ENCODE measurements around the gene AVPI1.
"Not testable (repeated sequence)": the region's sequence is repeated elsewhere in the genome, so short reads cannot be mapped to it uniquely, and the experiment has no call there.

Gene AVPI1

DNA sequence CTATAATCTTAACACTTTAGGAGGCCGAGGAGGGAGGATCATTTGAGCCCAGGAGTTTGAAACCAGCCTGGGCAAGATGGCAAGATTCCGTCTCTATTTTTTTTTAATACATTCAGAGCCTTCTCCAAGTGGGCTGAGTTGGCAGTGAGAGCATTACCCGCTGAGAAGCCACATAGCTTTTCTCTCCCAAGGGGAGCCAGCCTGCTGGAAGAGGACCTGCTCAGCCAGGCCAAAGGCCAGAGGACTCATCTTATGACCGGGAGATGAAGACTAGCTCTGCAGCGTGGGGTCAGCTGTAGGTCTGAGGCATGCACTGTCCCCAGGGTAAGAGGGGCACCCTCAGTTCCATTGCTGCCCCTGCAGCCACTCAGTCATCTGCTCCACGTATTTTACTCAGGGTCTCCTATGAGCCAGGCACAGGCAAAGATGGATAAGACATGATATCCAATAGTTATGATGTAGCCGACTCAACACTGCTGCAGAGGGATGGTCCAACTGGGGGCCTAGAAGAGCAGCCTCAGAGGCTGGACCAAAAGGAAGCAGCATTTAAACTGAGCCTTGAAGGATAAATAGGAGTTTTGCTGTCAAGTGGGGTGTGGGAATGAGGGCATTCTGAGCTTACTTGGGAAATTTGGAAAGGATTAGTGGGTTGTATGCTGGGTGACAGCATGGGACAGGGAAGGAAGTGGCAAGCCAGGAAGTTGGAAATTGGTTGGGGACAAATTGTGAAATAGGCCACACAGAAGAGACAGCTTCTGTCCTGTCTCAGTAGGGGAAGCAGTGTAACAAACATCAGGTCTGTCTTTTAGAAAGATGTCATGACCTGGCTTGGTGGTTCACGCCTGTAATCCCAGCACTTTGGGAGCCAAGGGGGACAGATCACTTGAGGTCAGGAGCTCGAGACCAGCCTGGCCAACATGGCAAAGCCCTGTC lies 24.9 kb upstream of the AVPI1 start:
- no peak for DNase-seq (ENCODE audit: low read depth in 2 of 2)

DNA sequence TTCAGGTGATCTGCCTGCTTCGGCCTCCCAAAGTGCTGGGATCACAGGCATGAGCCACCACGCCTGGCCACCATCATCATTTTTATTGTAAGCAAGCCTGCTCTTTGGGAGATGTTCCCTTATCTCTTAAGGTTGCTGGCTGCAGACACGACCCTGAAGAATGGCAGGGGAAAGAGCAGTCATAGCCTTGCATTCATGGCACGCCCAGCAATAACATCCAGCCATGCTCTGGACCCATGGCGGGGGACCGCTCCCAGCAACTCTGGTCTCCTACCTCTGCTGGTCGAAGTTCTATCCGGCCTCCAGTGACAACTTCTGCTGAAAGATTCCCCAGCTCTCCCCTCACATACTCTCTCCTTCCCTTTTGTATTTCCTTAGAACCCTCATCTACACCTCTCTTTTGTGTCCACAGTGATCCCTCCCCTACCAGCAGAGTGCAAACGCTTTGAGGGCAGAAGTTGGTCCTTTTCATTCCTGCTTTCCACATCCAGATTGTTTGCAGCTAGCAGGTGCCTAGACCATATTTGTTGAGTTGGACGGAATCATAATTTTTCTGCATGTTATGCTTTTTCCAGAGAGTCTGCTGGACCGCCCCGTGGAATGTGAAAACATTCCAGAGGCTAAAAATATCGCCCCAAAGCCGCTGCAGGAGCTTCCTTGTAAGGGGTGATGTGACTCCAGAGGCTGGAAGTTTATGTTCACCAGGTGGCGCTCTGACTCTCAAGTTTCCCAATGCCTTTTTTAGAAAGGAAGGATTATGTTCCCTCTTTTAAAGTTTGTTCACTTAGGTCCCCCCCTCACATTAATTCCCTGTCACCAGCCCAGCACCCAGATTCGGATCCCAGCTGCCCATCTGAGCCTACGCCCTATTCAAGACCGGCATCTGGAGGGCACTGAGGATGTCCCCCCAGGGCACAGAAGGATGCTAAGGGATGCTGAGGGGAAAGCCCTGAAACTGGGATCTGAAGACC lies 22.2 kb upstream of the AVPI1 start:
- DNase-seq (ENCODE audit: low read depth in 2 of 2): no peak

DNA sequence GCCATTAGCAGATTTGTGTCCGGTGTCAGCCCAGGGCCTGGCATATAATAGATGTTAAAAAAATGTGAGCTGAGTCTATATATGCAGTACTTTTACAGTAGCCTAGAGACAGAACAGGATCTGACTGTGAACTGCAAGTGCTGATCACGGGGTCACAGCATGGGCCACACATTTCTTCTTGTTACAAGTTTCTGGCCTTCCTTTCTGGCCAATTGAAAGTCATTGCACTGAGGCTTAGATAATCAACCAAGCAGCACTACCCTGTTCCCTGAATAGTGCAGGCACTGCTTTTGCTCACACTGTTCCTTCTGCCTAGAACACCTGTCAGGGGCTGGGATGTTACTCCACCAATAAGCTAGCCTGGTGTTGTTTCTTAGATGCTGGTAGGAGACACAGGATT lies 21.1 kb upstream of the AVPI1 start:
- no peak for DNase-seq (ENCODE audit: low read depth in 2 of 2)

DNA sequence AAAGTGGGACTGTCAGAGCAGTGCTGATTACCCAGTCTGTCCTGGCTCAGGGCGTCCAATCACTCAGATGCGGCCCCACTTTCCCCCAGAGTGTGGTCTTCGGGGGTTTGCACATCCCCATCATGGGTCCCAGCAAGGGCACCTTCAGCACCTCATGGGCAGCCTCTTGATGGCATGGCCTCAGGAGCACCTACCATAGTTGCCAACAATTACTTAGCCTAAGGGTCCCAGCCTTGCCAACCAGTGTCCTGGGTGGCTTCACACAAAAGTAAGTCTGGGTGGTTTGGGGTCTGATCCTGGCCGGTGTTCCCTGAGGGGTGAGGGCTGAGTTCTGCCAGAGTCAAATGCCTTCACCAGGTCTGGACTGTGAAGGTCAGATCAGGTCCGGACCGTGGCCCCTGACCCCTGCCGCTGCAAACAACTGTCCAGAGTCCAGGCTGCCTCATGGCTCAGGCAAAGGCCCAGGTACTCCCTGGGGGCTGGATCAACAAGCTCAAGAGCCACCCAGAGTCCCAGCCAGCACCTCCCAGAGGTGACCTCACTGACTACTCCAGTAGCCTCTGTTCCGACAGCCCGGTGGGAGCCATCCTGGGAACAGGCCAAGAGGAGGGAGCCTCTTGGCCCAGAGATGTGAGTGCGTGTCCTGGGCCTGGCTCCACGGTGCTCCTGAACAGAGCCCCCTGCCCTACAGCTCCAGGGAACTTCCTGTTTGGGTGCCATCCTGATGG lies 20.3 kb upstream of the AVPI1 start:
- no peak for DNase-seq (ENCODE audit: low read depth in 2 of 2)

DNA sequence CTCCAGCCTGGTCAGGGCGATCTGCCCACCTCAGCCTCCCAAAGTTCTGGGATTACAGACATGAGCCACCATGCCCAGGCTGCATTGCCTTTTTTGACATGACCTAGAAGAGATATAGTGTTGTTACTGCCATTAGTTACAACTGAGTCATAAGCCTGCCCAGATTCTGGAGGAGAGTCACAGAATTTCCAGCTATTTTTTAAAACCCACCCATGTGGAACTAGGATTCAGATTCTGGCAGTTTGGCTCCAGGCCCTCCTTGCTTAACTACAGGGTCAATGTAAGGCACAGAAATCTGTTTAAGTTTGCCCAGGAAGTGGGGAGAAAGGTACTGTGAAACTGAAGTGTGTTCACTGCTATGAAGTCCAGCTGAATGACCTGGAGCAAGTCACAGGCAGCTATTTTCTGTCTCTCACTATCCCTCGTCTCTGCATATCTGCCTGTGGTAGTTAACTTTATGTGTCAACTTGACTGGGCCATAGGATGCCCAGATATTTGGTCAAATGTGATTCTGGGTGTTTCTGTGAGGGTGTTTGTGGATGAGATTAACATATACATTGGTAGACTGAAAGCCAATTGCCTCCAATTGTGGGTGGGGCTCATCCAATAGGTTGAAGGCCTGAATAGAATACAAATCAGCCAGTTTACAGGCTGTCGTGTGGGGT lies 18.1 kb upstream of the AVPI1 start:
- no peak for DNase-seq (ENCODE audit: low read depth in 2 of 2)

DNA sequence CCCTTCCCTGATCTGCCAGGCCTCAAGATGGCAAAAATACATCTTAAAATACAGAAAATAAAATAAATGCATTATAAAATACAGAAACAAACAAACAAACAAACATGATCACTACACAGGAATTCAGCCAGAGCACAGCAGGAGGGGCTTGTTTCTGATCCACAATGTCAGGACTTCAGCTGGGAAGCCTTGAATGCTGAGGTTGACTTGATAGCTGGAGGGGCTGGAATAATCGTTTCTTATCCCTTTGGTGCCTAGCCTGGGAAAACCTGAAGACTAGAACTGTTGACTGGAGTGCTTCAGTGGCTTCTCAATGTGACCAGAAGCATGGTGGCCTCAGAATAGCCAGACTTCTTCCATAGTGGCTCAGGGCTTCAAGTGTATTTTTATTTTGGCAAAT lies 17.3 kb upstream of the AVPI1 start:
- no peak for DNase-seq (ENCODE audit: low read depth in 2 of 2)

DNA sequence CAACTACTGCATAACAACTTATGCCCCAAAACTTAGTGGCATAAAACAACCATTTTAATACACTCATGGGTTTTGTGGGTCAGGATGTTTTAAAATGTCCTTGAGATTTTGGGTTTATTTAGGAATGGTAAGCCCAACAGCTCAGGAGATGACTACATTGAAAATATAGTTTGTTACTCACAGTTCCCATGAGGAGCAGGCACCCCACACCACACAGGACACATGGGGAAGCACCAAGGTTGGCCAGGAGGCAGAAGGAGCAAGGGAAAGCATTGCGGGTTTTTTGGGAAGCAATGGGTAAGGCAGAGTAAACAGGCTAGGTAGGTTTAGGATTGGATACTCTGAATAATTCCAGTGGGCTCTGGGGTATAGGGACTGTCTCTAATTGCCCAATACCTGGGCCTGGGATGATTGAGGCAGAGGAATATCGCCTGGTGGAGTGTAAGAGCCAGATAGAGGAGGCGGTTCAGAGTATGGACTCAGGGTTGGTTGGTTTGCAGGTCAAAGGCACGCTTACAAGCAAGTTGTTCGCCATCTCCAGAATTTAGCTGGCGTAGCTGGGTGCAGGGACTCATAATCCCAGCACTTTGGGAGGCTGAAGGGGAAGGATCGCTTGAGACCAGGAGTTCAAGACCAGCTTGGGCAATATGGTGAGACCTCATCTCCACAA lies 16.5 kb upstream of the AVPI1 start:
- no peak for DNase-seq (ENCODE audit: low read depth in 2 of 2)

DNA sequence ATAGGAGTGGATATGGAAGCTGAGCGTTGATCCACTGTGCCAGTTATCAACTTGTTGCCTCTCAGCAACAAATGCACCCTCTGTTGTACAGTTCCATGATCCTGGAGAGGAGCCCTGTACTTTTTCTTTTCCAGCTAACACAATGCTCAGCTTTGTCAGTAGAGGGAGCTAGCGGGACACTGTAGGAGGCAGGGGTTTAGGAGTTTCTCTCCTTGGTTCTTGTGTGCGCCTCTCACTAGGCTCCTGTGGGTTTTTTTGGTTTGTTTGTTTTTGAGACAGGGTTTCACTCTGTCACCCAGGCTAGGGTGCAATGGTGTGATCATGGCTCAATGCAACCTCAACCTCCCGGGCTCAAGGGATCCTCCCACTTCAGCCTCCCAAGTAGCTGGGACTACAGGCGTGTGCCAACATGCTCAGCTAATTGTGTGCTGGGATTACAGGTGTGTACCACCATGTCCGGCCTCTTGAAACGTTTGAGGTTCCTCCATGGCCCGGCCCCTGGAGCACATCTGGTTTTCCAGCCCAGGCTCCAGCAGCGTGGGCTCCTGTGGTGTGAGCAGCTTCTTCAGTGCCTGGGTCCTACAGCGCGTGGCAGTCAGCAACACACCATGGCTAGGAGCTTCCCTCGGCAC lies 14.5 kb upstream of the AVPI1 start:
- no peak for DNase-seq (ENCODE audit: low read depth in 2 of 2)

DNA sequence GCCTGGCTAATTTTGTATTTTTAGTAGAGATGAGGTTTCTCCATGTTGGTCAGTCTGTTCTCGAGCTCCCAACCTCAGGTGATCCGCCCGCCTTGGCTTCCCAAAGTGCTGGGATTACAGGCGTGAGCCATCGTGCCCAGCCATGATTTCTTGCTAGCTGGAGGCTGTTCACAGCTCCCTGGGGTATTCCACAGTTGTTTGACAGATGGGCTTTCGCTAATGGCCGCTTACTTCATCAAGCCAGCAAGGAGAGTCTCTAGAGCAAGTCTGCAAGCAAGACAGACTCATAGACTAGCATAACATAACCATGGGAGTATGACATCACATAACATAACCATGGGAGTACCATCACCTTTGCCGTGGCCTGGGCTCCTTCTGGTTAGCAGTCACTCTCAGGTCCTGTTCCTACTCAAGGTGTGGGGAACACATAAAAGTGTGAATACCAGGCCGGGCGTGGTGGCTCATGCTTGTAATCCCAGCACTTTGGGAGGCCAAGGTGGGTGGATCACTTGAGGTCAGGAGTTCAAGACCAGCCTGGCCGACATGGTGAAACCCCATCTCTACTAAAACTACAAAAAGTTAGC lies 11.1 kb upstream of the AVPI1 start:
- not testable (repeated sequence) for DNase-seq (ENCODE audit: low read depth in 2 of 2)

DNA sequence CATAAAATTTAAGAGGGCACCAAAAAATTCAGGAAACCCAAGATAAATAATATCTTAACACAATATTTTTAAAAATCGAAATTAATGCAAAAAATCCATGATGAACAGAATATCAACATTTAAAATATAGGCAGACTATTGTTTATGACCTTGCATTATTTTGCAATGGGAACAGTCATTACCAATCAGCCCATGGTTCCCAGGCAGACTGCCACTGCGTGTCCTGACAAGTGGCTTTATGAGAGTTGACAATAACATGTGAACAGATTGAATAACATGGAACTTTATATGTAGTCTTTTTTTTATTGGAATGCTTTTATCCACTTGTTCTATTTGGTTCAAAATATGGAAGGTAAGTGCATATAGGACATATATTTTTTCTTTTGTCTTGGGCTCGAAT lies 3.1 kb upstream of the AVPI1 start:
- DNase-seq (ENCODE audit: low read depth in 2 of 2): no peak

DNA sequence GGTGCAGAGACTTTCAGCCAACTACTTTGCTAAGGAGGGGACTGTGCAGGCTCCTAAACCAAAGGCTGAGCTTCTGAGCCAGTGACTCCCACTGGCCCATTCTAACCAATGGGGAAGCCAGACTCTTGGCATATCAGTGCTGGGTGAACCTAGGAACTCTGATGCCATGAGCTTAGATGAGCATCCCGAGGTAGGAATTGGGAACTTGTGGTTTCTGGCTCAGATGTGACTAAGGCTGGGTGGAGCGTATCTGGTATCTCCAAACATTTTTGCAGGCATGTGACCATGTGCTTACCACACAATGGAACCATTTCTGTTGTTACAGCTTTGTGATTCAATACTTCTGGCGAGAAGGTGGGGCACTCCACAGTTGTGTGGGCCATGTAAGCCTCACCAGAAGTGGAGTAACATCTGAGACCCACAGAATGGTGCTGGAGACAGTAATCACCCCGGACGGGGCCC lies 2.5 kb upstream of the AVPI1 start:
- no peak for DNase-seq (ENCODE audit: low read depth in 2 of 2)

DNA sequence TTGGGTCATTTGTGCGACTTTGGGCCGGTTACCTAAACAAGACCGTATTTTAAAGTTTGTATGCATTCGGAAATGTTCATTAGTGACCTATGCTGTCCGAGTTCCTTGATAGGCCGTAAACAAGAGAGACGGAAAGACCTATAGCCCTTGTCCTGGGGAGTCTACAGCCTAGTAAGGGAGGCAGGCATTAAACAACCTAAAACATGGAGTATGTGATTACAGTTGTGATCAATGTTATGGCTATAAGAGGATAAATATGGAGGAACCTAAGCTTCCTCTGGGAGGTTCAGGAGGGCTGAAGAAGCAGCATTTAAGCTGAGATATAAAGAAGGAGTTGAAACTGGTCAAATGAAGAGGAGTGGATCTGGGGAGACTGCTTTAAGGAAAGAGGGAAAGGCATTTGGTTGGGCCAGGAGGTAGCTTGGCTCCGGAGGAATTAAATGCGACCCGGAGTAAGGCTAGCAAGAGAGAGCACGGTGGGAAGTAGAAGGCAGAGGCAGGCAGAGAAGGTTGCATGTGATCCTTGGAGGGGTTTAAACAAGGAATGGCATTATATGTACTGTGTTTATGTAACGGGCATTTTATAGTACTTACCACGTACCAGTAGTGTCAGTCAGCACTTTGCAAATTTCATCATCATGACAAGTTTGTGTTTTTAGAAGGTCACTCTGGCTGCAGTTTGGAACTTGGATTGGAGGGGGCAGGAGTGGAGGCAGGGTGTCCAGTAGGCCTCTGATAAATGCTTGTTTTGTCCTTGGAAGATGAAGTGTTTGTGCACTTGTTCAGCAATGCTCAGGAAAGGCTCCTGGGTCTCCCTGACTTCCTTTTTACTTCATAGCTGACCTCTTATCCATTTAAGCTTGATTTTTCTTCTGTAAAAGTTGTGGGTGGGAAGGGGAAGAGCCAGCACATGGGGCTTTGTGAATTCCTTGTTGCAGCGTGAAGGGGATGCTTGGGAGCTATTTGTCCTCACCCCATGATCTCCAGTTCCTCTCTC lies 1.0 kb upstream of the AVPI1 start:
- no peak for DNase-seq (ENCODE audit: low read depth in 2 of 2)

DNA sequence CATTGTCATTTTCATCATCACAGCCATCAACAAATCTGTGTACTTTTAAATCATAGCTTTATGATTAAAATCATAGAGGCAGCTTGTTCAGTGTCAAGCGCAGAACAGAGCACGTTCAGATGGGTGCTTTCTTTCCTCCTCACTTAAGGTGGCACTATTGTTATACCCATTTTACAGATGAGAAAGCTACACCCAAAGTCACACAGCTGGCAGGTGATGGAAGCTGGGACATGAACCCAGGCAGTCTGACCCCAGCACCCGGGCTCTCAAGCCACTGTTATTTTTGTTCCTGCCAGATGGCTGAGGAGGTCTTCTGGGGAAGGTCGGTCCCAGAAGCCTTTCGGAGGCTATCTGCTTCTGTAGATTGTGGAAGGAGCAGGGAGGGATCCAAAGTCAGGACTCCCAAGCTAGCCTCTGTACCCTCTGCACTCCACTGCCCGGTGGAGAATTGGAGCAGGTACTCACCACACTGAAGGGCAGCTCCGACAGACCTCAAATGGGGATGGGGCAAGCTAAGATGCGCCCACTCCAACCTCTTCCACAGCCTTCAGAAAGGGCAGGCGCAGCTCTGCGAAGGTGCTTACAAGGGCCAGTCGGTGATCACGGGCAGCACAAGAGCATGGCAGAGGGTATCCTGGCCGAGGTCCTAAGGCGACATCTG lies 610 bp downstream of the AVPI1 start:
- DNase-seq (ENCODE audit: low read depth in 2 of 2): no peak

DNA sequence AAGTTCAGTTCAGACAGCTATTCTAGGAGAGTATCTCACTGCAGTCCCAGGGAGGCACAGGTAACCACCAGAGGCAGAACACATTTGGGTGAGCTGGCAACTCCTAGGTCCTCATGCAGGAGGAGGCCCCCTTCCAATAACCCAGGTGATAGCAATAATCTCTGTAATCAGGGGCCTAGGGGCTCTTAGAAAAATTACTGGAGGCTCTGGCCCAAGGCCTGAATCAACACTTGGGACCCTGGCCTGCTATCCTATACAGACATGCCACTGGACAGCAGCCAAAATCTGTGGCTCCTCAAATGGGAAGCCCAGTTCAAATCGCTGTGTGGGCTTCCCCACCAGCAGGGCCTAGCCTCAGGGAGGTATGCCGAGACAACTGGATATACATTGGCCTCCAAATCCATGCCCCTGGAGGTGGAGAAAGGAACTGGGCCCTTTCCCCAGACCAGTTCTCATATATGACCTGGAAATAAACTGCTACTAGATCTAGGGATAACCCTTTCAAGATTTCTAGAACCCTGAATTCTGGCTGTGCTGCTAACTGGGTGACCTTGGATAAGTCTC lies 1.6 kb downstream of the AVPI1 start:
- DNase-seq (ENCODE audit: low read depth in 2 of 2): no peak

DNA sequence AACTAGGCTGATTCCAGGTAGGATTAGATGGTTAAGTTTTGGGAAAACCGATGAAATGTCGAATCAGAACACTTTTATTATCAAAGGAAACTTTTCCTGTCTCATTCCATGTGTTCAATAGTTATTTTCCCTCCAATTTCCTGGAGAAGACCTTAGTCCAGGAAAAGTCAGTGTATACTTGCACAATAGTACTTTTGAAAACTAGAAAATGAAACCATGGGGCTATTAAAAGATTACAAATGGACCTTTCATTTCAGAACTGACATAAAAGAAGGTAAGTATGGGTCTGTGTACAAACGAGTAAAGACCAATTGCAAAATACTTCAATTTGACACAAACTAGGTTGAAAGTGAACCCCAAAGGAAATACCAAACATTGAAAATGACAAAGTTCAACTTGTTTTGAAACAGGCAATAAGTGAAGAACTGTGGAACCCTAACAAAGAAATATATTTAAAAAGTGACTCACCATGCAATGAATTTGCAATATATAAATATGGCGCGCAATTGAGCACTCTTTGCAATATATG lies 2.1 kb downstream of the AVPI1 start:
- no peak for DNase-seq (ENCODE audit: low read depth in 2 of 2)

DNA sequence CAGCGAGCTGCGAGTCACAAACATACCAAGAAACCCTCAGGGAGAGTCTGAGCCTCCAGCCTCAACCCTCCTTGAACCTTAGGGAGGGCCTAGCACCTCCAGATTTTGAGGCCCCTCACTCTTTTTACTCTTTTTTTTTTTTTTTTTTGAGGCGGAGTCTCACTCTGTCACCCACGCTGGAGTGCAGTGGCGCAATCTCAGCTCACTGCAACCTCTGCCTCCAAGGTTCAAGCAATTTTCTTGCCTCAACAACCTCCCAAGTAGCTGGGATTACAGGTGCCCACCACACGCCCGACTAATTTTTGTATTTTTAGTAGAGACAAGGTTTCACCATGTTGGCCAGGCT lies 2.7 kb downstream of the AVPI1 start:
- not testable (repeated sequence) for DNase-seq (ENCODE audit: low read depth in 2 of 2)

DNA sequence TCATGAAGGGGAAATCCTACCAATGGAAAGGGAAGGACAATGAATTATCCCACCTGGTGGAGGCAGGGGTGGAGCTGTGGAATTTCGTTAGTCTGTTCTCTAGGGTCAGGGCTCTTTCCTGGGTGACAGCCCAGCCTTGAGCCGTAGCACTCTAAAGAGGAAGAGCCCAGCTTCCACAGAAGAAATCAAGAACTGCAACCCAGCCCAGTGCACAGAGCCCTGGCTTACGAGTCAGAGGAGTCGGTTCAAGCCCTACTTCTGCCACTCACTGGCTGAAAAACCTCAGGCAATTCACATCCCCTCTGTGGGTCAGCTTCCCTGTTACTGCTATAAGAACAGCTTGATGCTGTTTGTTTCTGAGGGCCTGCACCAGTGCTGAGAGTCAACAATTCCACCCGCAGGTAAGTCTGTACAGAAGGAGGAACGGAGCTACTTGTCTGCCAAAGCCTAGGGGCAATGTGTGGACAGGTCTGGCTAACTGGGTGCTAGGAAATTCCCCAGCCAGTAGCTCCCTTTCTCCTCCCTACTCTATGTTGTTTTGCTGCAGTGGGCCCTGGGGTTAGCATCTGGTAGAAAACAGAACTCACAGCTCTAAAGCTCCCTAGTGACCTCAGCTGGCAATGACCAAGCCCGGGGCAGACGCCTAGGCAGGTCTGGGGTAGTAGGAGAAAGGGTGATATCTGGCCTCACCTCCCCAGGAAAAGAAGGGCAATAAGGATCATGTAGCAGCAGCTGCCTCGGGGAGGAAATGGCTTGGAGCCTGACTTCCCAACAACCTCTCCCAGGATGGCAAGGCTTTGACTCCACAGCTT lies 3.3 kb downstream of the AVPI1 start:
- no peak for DNase-seq (ENCODE audit: low read depth in 2 of 2)

Measured in stimulated activated CD4-positive, alpha-beta T cell treated with anti-CD3 and anti-CD28 coated beads, Interleukin-1b, Interleukin-23, amount 100 ng/mL, for 1 hour (primary cell).